ENCODE results near the gene FAM222A.

The FAM222A gene

DNA sequence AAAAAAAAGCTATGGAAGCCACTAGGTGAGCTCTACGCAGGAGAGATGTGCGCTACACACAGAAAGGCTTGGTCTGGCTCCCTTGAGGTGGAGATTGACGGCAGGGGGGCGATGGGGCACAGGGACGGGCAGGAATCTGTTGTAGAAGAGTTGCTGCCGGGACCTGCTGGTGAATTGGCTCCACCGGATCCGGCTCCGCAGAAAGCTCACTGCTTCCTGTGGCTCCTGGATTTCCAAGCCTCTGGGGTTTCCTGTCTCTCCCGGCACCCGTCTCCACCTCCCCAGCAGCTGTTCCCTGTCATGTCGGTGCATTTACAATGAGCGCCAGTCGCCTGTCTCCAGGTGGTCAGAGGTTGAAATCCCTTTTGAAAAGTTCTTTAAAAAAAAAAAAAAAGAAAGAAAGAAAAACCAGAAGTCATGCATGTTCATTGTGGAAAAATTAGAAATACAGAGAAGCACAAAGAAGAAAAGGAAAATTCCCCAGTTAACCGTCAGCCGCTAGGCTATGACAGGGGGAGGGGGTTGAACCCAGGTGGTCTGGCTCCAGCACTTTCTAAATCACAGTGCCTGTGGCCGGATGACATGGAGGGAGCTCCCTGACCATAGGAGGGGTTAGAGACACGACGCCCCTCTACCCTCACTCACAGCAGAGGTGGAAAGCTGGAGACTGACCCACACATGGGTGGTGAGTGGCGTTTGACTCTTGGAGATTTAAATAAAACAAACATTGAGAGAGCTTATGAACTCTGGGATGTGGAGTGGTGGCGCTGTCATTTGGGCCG lies 20.8 kb downstream of the FAM222A start:
- Mint-ChIP-seq H3K27me3 (peaks cover 32% of the 10 kb centered on the region), H3K9me3 (no peaks in the 10 kb centered on the region), H3K36me3 (ENCODE audit: insufficient read depth) (peaks cover 1% of the 10 kb centered on the region), H3K4me3 (no peak overlapping the region), H3K4me1 (no peaks in the 10 kb centered on the region), H3K27ac (ENCODE audit: low read depth) (no peak overlapping the region)
- DNase-seq (ENCODE audit: low spot score in 2 of 2): no peak
- ATAC-seq (replicated peaks; ENCODE audit: extremely low read depth, poor library complexity, severe bottlenecking): no peak

DNA sequence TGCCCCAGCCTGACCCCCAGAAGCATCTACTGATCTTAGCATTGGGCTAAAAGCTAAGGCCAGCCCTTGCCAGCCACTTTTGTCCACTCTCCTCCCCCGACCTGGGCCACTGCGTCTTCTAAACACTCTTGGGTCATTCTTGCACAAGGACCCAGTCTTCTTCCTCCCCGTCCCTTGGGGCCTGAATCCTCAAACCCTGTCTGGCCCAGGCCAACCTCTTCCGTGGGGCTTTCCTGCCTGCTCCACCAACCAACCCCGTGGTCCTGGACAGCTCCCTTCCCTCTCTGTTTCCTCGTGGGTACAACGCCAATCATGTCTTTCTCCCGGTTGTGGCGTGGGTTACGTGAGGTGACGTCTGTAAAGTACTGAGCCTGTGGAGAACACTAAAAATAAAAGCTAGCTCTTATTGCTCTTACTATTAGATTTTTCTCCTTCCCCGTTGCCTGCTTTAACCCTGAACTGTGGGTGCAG lies 21.5 kb downstream of the FAM222A start:
- no peaks in the 10 kb centered on the region for H3K4me1 Mint-ChIP-seq
- no peak for ATAC-seq (replicated peaks; ENCODE audit: extremely low read depth, poor library complexity, severe bottlenecking)
- no peak overlapping the region for H3K27ac Mint-ChIP-seq (ENCODE audit: low read depth)
- peaks cover 32% of the 10 kb centered on the region for H3K27me3 Mint-ChIP-seq
- peaks cover 1% of the 10 kb centered on the region for H3K36me3 Mint-ChIP-seq (ENCODE audit: insufficient read depth)
- no peak for DNase-seq (ENCODE audit: low spot score in 2 of 2)
- no peaks in the 10 kb centered on the region for H3K9me3 Mint-ChIP-seq
- H3K4me3 Mint-ChIP-seq: no peak overlapping the region

GRCh38 chr12:109735825-109736551 lies 22.4 kb downstream of the FAM222A start:
- Mint-ChIP-seq H3K9me3 (no peaks in the 10 kb centered on the region), H3K4me3 (no peak overlapping the region), H3K27ac (ENCODE audit: low read depth) (no peak overlapping the region), H3K4me1 (no peaks in the 10 kb centered on the region), H3K27me3 (peaks cover 32% of the 10 kb centered on the region), H3K36me3 (ENCODE audit: insufficient read depth) (peaks cover 1% of the 10 kb centered on the region)
- no peak for ATAC-seq (replicated peaks; ENCODE audit: extremely low read depth, poor library complexity, severe bottlenecking)
- no peak for DNase-seq (ENCODE audit: low spot score in 2 of 2)

DNA sequence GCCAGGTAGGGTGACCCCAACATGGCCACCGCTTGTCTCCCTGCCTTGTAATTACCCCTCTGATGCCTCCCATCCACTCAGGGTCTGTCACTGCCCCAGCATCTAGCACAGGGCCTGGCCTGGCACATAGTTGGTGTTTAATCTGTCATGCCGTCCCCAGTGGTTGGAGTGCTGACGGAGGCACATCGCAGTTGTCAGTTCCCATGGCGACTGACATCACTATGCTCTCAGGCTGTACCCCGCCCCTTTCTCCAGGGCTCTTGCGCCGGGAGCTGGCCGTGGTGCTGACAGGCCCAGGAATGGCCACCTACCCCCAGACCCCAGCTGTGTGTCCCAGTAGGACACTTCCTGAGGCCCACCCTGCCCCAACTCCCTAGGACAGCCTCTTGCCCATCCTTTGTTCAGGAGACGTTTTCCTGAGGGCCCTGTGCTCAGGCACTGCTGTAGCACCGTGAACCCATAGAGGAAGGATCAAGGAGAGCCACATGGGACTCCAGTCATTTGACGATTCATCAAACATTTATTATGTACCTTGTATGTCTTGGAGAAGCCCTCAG lies 23.0 kb downstream of the FAM222A start:
- Mint-ChIP-seq H3K9me3 (no peaks in the 10 kb centered on the region), H3K27me3 (peaks cover 32% of the 10 kb centered on the region), H3K36me3 (ENCODE audit: insufficient read depth) (peaks cover 1% of the 10 kb centered on the region), H3K4me3 (no peak overlapping the region), H3K4me1 (no peaks in the 10 kb centered on the region), H3K27ac (ENCODE audit: low read depth) (no peak overlapping the region)
- ATAC-seq (replicated peaks; ENCODE audit: extremely low read depth, poor library complexity, severe bottlenecking) (no peak), DNase-seq (ENCODE audit: low spot score in 2 of 2) (no peak)

GRCh38 chr12:109737126-109737525 lies 23.5 kb downstream of the FAM222A start:
- no peak overlapping the region for H3K27ac Mint-ChIP-seq (ENCODE audit: low read depth)
- H3K27me3 Mint-ChIP-seq: peaks cover 32% of the 10 kb centered on the region
- peaks cover 1% of the 10 kb centered on the region for H3K36me3 Mint-ChIP-seq (ENCODE audit: insufficient read depth)
- DNase-seq (ENCODE audit: low spot score in 2 of 2) (no peak), ATAC-seq (replicated peaks; ENCODE audit: extremely low read depth, poor library complexity, severe bottlenecking) (no peak)
- H3K4me3 Mint-ChIP-seq: no peak overlapping the region
- H3K9me3 Mint-ChIP-seq: no peaks in the 10 kb centered on the region
- no peaks in the 10 kb centered on the region for H3K4me1 Mint-ChIP-seq

GRCh38 chr12:109737631-109738030 lies 24.0 kb downstream of the FAM222A start:
- Mint-ChIP-seq H3K36me3 (ENCODE audit: insufficient read depth) (peaks cover under 1% of the 10 kb centered on the region), H3K4me3 (no peak overlapping the region), H3K27ac (ENCODE audit: low read depth) (no peak overlapping the region), H3K4me1 (no peaks in the 10 kb centered on the region), H3K9me3 (no peaks in the 10 kb centered on the region), H3K27me3 (peaks cover 32% of the 10 kb centered on the region)
- DNase-seq (ENCODE audit: low spot score in 2 of 2): no peak
- ATAC-seq (replicated peaks; ENCODE audit: extremely low read depth, poor library complexity, severe bottlenecking): no peak

GRCh38 chr12:109738209-109738608 lies 24.6 kb downstream of the FAM222A start:
- peaks cover 30% of the 10 kb centered on the region for H3K27me3 Mint-ChIP-seq
- DNase-seq (ENCODE audit: low spot score in 2 of 2) (no peak), ATAC-seq (replicated peaks; ENCODE audit: extremely low read depth, poor library complexity, severe bottlenecking) (no peak)
- H3K36me3 Mint-ChIP-seq (ENCODE audit: insufficient read depth): no peaks in the 10 kb centered on the region
- H3K4me1 Mint-ChIP-seq: no peaks in the 10 kb centered on the region
- H3K9me3 Mint-ChIP-seq: no peaks in the 10 kb centered on the region
- H3K27ac Mint-ChIP-seq (ENCODE audit: low read depth): no peak overlapping the region
- no peak overlapping the region for H3K4me3 Mint-ChIP-seq

GRCh38 chr12:109738878-109739665 lies 25.4 kb downstream of the FAM222A start:
- ATAC-seq (replicated peaks; ENCODE audit: extremely low read depth, poor library complexity, severe bottlenecking): no peak
- Mint-ChIP-seq H3K4me1 (no peaks in the 10 kb centered on the region), H3K4me3 (no peak overlapping the region), H3K27me3 (peaks cover 22% of the 10 kb centered on the region), H3K9me3 (no peaks in the 10 kb centered on the region), H3K36me3 (ENCODE audit: insufficient read depth) (no peaks in the 10 kb centered on the region), H3K27ac (ENCODE audit: low read depth) (no peak overlapping the region)
- DNase-seq (ENCODE audit: low spot score in 2 of 2): no peak

- DNase-seq (ENCODE audit: low spot score in 2 of 2) (no peak), ATAC-seq (replicated peaks; ENCODE audit: extremely low read depth, poor library complexity, severe bottlenecking) (no peak)
- H3K36me3 Mint-ChIP-seq (ENCODE audit: insufficient read depth): no peaks in the 10 kb centered on the region
- H3K4me1 Mint-ChIP-seq: no peaks in the 10 kb centered on the region
- H3K27ac Mint-ChIP-seq (ENCODE audit: low read depth): peak overlapping the region; percentile 46
- H3K4me3 Mint-ChIP-seq: no peak overlapping the region
- peaks cover 12% of the 10 kb centered on the region for H3K27me3 Mint-ChIP-seq
- H3K9me3 Mint-ChIP-seq: no peaks in the 10 kb centered on the region
Measured at GRCh38 chr12:109739747-109740693, 26.4 kb downstream of the FAM222A start.

DNA sequence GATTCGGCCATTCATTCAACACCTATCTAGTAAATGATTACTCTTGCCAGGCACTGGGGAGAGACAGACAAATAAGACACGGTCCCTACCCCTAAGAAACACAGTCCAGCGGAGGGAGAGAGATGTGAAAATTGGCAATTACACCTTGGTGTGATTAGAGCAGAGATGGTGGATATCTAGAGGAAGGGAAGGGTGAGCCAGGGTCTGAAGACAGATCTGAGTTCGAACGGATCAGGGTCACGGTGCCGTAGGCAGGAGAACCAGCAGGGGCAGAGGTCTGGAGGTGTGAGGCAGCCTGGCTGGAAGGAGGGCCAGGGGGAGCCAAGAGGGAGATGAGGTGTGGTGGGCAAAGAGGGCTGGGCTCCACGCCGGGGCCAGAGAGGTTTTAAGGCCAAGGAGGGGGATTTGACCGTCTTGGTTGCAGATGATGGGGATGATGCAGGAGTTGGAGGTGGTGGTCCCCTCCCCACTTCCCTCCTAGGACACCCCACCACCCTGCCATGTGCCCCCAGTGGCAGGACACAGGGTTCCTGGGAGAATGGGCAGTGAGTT lies 27.1 kb downstream of the FAM222A start:
- no peak overlapping the region for H3K27ac Mint-ChIP-seq (ENCODE audit: low read depth)
- ATAC-seq (replicated peaks; ENCODE audit: extremely low read depth, poor library complexity, severe bottlenecking) (no peak), DNase-seq (ENCODE audit: low spot score in 2 of 2) (no peak)
- no peaks in the 10 kb centered on the region for H3K4me1 Mint-ChIP-seq
- H3K36me3 Mint-ChIP-seq (ENCODE audit: insufficient read depth): peaks cover 3% of the 10 kb centered on the region
- no peaks in the 10 kb centered on the region for H3K9me3 Mint-ChIP-seq
- H3K27me3 Mint-ChIP-seq: peaks cover 5% of the 10 kb centered on the region
- H3K4me3 Mint-ChIP-seq: no peak overlapping the region

- Mint-ChIP-seq H3K27ac (ENCODE audit: low read depth) (no peak overlapping the region), H3K36me3 (ENCODE audit: insufficient read depth) (peaks cover 3% of the 10 kb centered on the region), H3K4me1 (no peaks in the 10 kb centered on the region), H3K4me3 (no peak overlapping the region), H3K27me3 (no peaks in the 10 kb centered on the region), H3K9me3 (no peaks in the 10 kb centered on the region)
- DNase-seq (ENCODE audit: low spot score in 2 of 2): no peak
- no peak for ATAC-seq (replicated peaks; ENCODE audit: extremely low read depth, poor library complexity, severe bottlenecking)
Measured at GRCh38 chr12:109741286-109741969, 27.8 kb downstream of the FAM222A start.
